Measurements from ENCODE around the gene BNIP5.

Gene BNIP5

GRCh38 chr6:36273802-36274514 lies 62.7 kb downstream of the BNIP5 start:
- Mint-ChIP-seq H3K9me3 (no peaks in the 10 kb centered on the region), H3K27ac (no peak overlapping the region), H3K4me3 (no peak overlapping the region), H3K36me3 (ENCODE audit: low read depth) (no peaks in the 10 kb centered on the region), H3K4me1 (ENCODE audit: low read depth) (no peaks in the 10 kb centered on the region), H3K27me3 (ENCODE audit: low read depth) (peaks cover 40% of the 10 kb centered on the region)

GRCh38 chr6:36273067-36273466 lies 63.6 kb downstream of the BNIP5 start:
- no peak overlapping the region for H3K4me3 Mint-ChIP-seq
- peaks cover 34% of the 10 kb centered on the region for H3K27me3 Mint-ChIP-seq (ENCODE audit: low read depth)
- no peaks in the 10 kb centered on the region for H3K9me3 Mint-ChIP-seq
- no peaks in the 10 kb centered on the region for H3K36me3 Mint-ChIP-seq (ENCODE audit: low read depth)
- H3K4me1 Mint-ChIP-seq (ENCODE audit: low read depth) = no peaks in the 10 kb centered on the region
- no peak overlapping the region for H3K27ac Mint-ChIP-seq

GRCh38 chr6:36272234-36272633 lies 64.5 kb downstream of the BNIP5 start:
- H3K4me1 Mint-ChIP-seq (ENCODE audit: low read depth) = no peaks in the 10 kb centered on the region
- no peak overlapping the region for H3K4me3 Mint-ChIP-seq
- H3K27me3 Mint-ChIP-seq (ENCODE audit: low read depth) = peaks cover 30% of the 10 kb centered on the region
- no peak overlapping the region for H3K27ac Mint-ChIP-seq
- no peaks in the 10 kb centered on the region for H3K36me3 Mint-ChIP-seq (ENCODE audit: low read depth)
- H3K9me3 Mint-ChIP-seq = no peaks in the 10 kb centered on the region

- H3K27ac Mint-ChIP-seq = no peak within 1 kb of the TSS
- H3K4me1 Mint-ChIP-seq (ENCODE audit: low read depth) = no peaks in the 10 kb centered on the region
- H3K9me3 Mint-ChIP-seq = peaks cover 7% of the 10 kb centered on the region
- H3K4me3 Mint-ChIP-seq = no peak within 1 kb of the TSS
- peaks cover 32% of the 10 kb centered on the region for H3K27me3 Mint-ChIP-seq (ENCODE audit: low read depth)
- no peaks in the 10 kb centered on the region for H3K36me3 Mint-ChIP-seq (ENCODE audit: low read depth)
These were observed 66.6 kb downstream of the BNIP5 start, which contains the start of gene PNPLA1 for GRCh38 chr6:36269834-36270705. Gene PNPLA1, plus strand, starts transcription at chr6:36270060. Its CDS starts 400 bp downstream, at chr6:36270460.

- Mint-ChIP-seq H3K36me3 (ENCODE audit: low read depth) (no peaks in the 10 kb centered on the region), H3K9me3 (peaks cover 7% of the 10 kb centered on the region)
These were observed 68.0 kb downstream of the BNIP5 start for GRCh38 chr6:36268478-36269275.

GRCh38 chr6:36267731-36268477 lies 68.8 kb downstream of the BNIP5 start:
- H3K27me3 Mint-ChIP-seq (ENCODE audit: low read depth) = peaks cover 30% of the 10 kb centered on the region
- H3K4me1 Mint-ChIP-seq (ENCODE audit: low read depth) = no peaks in the 10 kb centered on the region
- H3K27ac Mint-ChIP-seq = no peak overlapping the region
- H3K4me3 Mint-ChIP-seq = no peak overlapping the region
- peaks cover 7% of the 10 kb centered on the region for H3K9me3 Mint-ChIP-seq
- H3K36me3 Mint-ChIP-seq (ENCODE audit: low read depth) = no peaks in the 10 kb centered on the region

More at GRCh38 chr6:36268478-36269275, 68.0 kb downstream of the BNIP5 start:
- Mint-ChIP-seq H3K27me3 (ENCODE audit: low read depth) (peaks cover 30% of the 10 kb centered on the region), H3K4me3 (no peak overlapping the region), H3K4me1 (ENCODE audit: low read depth) (no peaks in the 10 kb centered on the region), H3K27ac (no peak overlapping the region)

GRCh38 chr6:36266913-36267644 lies 69.6 kb downstream of the BNIP5 start:
- Mint-ChIP-seq H3K4me3 (no peak overlapping the region), H3K27me3 (ENCODE audit: low read depth) (peaks cover 34% of the 10 kb centered on the region), H3K36me3 (ENCODE audit: low read depth) (no peaks in the 10 kb centered on the region), H3K9me3 (peaks cover 7% of the 10 kb centered on the region), H3K27ac (no peak overlapping the region), H3K4me1 (ENCODE audit: low read depth) (no peaks in the 10 kb centered on the region)

All from T-helper 1 cell treated with Interleukin-12 subunit alpha and Interleukin-12 subunit beta and Interleukin-4 antibody, amounts not matched to agents 30 μg/mL and 1 μg/mL, for 36 hours (primary cell).